Lower leg skin (tissue), 4 donors: ENCODE results near the gene PDXP. TPM values are rescaled to one million over a fixed set of nuclear protein-coding genes. Genes with fewer than 3 reads are reported as not detected.

Experiments used
- DNase-seq, 2 donors: peaks; one replicate each; pipeline ENCODE4 v3.0.0-alpha.2; 2019; ENCODE audit warnings: low spot score in 2 of 2
- H3K4me3 ChIP-seq: fragments of 200-600 bp; sonication (generic); 2 replicates; pipeline ENCODE4 v1.5.1; 2017; ENCODE audit warnings: mild to moderate bottlenecking, low read depth; ENCODE audit not compliant: poor library complexity, severe bottlenecking
- CTCF ChIP-seq, 3 donors: fragments of 450-650 bp; IDR thresholded peaks; one replicate each; pipeline ENCODE4 v1.5.1; 2016; ENCODE audit warnings: antibody characterized with exemption in 3 of 3, mild to moderate bottlenecking in 3 of 3, moderate library complexity in 2 of 3
- POLR2A ChIP-seq, 2 donors: fragments of 450-650 bp; IDR thresholded peaks; one replicate each; pipeline ENCODE4 v1.6.1; 2016 to 2017; ENCODE audit warnings: antibody characterized with exemption in 2 of 2, mild to moderate bottlenecking in 1 of 2, moderate library complexity in 1 of 2
- WGBS, 2 donors: methylation state at CpG; one replicate each; pipeline ENCODE4 v1.1.5; 2018; 5-methylcytosine and 5-hydroxymethylcytosine counted together
- intact Hi-C: fragments of 100-400 bp; cut with DNase I; formaldehyde crosslinking; loops from one replicate; pipeline ENCODE4 v1.15.0; 2023; ENCODE audit warnings: low total_unique reads
- total RNA-seq, 4 donors: library from RNA; depleted of rRNA; stranded (reverse); fragments of >200 nt; gene quantifications; one replicate each; pipeline ENCODE4 v1.1.0, GENCODE V29; 2016

The PDXP gene
- total RNA-seq, 4 donors from 2014 or later, result 1.8 to 4.6 (median 3.2) TPM

GRCh38 chr22:37630839-37631435 lies 27.6 kb upstream of the PDXP start:
- no peak for TF ChIP-seq CTCF (IDR thresholded peaks at IDR 0.05)
- no peak for TF ChIP-seq POLR2A (IDR thresholded peaks at IDR 0.05)
- no peak overlapping the region for H3K4me3 ChIP-seq
- WGBS, 2 donors, result 97 to 98% methylated on average over 9 of the region's 9 CpGs
- no peak for DNase-seq
- intact Hi-C loops, result no loop called here

GRCh38 chr22:37631448-37632173 lies 26.9 kb upstream of the PDXP start:
- no peak for DNase-seq
- TF ChIP-seq POLR2A (IDR thresholded peaks at IDR 0.05), result no peak
- no peak for TF ChIP-seq CTCF (IDR thresholded peaks at IDR 0.05)
- WGBS, 2 donors, result 84% methylated on average over 14 to 17 of the region's 19 CpGs
- no peak overlapping the region for H3K4me3 ChIP-seq
- intact Hi-C loops, result no loop called here

- 77 to 81% methylated on average over 13 to 14 of the region's 14 CpGs for WGBS, 2 donors
- intact Hi-C loops, result no loop called here
- TF ChIP-seq POLR2A (IDR thresholded peaks at IDR 0.05) (no peak), CTCF (IDR thresholded peaks at IDR 0.05) (no peak)
Measured at GRCh38 chr22:37632174-37633088, 26.1 kb upstream of the PDXP start.

GRCh38 chr22:37633089-37633624 lies 25.4 kb upstream of the PDXP start:
- no peak overlapping the region for H3K4me3 ChIP-seq
- DNase-seq, result no peak
- TF ChIP-seq POLR2A (IDR thresholded peaks at IDR 0.05) (no peak), CTCF (IDR thresholded peaks at IDR 0.05) (no peak)
- intact Hi-C loops, result no loop called here
- WGBS, 2 donors, result 48 to 49% methylated on average over 7 to 9 of the region's 11 CpGs

More at GRCh38 chr22:37632174-37633088, 26.1 kb upstream of the PDXP start:
- no peak for DNase-seq
- no peak overlapping the region for H3K4me3 ChIP-seq

GRCh38 chr22:37633625-37634416 lies 24.7 kb upstream of the PDXP start:
- 23 to 29% methylated on average over 15 to 24 of the region's 24 CpGs for WGBS, 2 donors
- TF ChIP-seq CTCF (IDR thresholded peaks at IDR 0.05), result no peak
- TF ChIP-seq POLR2A (IDR thresholded peaks at IDR 0.05), result no peak
- no peak overlapping the region for H3K4me3 ChIP-seq
- DNase-seq, result peak; percentile 69 to 96
- intact Hi-C loops, result no loop called here
